GM23338 (cell line): Measurements from ENCODE around the gene ZDHHC6. TPM values are rescaled to one million over a fixed set of nuclear protein-coding genes. Genes with fewer than 3 reads are reported as not detected.

ENCODE experiments used
- ATAC-seq: fragments of 200-7000 bp; cut with Tn5 transposase; 3 replicates; pipeline ENCODE4 v1.9.1; 2020
- DNase-seq: peaks from one replicate; pipeline ENCODE4 v3.0.0-alpha.2; 2015; ENCODE audit warnings: low spot score
- H2AFZ ChIP-seq: fragments of 200-600 bp; sonication (generic); 2 replicates; pipeline ENCODE4 v1.8.0; 2016; ENCODE audit warnings: antibody characterized with exemption, mild to moderate bottlenecking, moderate library complexity
- H3F3A ChIP-seq: fragments of 200-600 bp; sonication (generic); replicated peaks from 2 replicates; pipeline ENCODE4 v1.8.0; 2017; ENCODE audit warnings: antibody characterized with exemption, mixed run types, low read depth
- H3K27ac ChIP-seq: fragments of 200-600 bp; sonication (generic); 2 replicates; pipeline ENCODE4 v1.6.1; 2016; ENCODE audit warnings: low read depth
- H3K27me3 ChIP-seq: fragments of 200-600 bp; sonication (generic); 2 replicates; pipeline ENCODE4 v1.8.0; 2016; ENCODE audit warnings: mild to moderate bottlenecking, mixed run types, moderate library complexity; ENCODE audit not compliant: insufficient read depth
- H3K36me3 ChIP-seq: fragments of 200-600 bp; sonication (generic); 2 replicates; pipeline ENCODE4 v1.8.0; 2016; ENCODE audit warnings: mild to moderate bottlenecking; ENCODE audit not compliant: insufficient read depth
- H3K4me1 ChIP-seq: fragments of 200-600 bp; sonication (generic); 2 replicates; pipeline ENCODE4 v1.8.0; 2016; ENCODE audit warnings: mild to moderate bottlenecking, moderate library complexity; ENCODE audit not compliant: insufficient read depth
- H3K4me2 ChIP-seq: fragments of 200-600 bp; sonication (generic); 2 replicates; pipeline ENCODE4 v1.7.1; 2017; ENCODE audit warnings: mixed run types
- H3K4me3 ChIP-seq: fragments of 200-600 bp; sonication (generic); 2 replicates; pipeline ENCODE4 v1.6.1; 2016; ENCODE audit warnings: mixed run types
- H3K79me2 ChIP-seq: fragments of 200-600 bp; sonication (generic); replicated peaks from 2 replicates; pipeline ENCODE4 v1.8.0; 2017; ENCODE audit warnings: mild to moderate bottlenecking; ENCODE audit not compliant: insufficient read depth
- H3K9me2 ChIP-seq: fragments of 200-600 bp; sonication (generic); 2 replicates; pipeline ENCODE4 v1.8.0; 2017; ENCODE audit not compliant: insufficient read depth
- H4K20me1 ChIP-seq: fragments of 200-600 bp; sonication (generic); replicated peaks from 2 replicates; pipeline ENCODE4 v1.8.0; 2017; ENCODE audit warnings: mild to moderate bottlenecking; ENCODE audit not compliant: insufficient read depth
- H3K27ac Mint-ChIP-seq: 2 replicates; pipeline ENCODE4 v1.8.0; 2020; ENCODE audit warnings: inconsistent platforms, mild to moderate bottlenecking, moderate library complexity, mixed read lengths
- H3K27me3 Mint-ChIP-seq: 3 replicates; pipeline ENCODE4 v1.8.0; 2022; ENCODE audit warnings: low read depth, mild to moderate bottlenecking, moderate library complexity, mixed read lengths, inconsistent platforms; ENCODE audit not compliant: insufficient read depth, poor library complexity
- H3K36me3 Mint-ChIP-seq: 3 replicates; pipeline ENCODE4 v1.8.0; 2021; ENCODE audit warnings: low read depth, mild to moderate bottlenecking, inconsistent platforms, moderate library complexity, mixed read lengths
- H3K4me1 Mint-ChIP-seq: 3 replicates; pipeline ENCODE4 v1.8.0; 2020; ENCODE audit warnings: mild to moderate bottlenecking, inconsistent platforms, mixed read lengths
- H3K4me3 Mint-ChIP-seq: 3 replicates; pipeline ENCODE4 v1.8.0; 2021; ENCODE audit warnings: moderate library complexity, mild to moderate bottlenecking, inconsistent platforms, mixed read lengths
- H3K9me3 Mint-ChIP-seq: 3 replicates; pipeline ENCODE4 v1.8.0; 2020; ENCODE audit warnings: moderate library complexity, mild to moderate bottlenecking, inconsistent platforms, mixed read lengths
- CREB1 ChIP-seq: fragments of 250-450 bp; sonication (Bioruptor Pico); IDR thresholded peaks from 2 replicates; pipeline ENCODE4 v1.5.0; 2020; ENCODE audit warnings: low read depth, mild to moderate bottlenecking, moderate library complexity
- CTCF ChIP-seq, 2 experiments: fragments of 200-600 bp in 1 of 2; sonication (generic) in 1 of 2; conservative IDR thresholded peaks; 2 replicates each; pipeline versions ENCODE4 v1.5.1 to v1.6.1; 2016 to 2017; ENCODE audit warnings: antibody characterized with exemption in 2 of 2, low read depth in 2 of 2, mild to moderate bottlenecking in 2 of 2, moderate library complexity in 1 of 2
- ETS1 ChIP-seq: IDR thresholded peaks from 2 replicates; pipeline ENCODE4 v1.6.1; 2016; ENCODE audit warnings: antibody characterized with exemption
- EZH2 ChIP-seq: fragments of 200-600 bp; sonication (generic); IDR thresholded peaks from one replicate; pipeline ENCODE4 v1.8.0; 2017; ENCODE audit warnings: antibody characterized with exemption, mild to moderate bottlenecking, low read depth; ENCODE audit not compliant: unreplicated experiment
- EZH2phosphoT487 ChIP-seq: fragments of 200-600 bp; sonication (generic); IDR thresholded peaks from one replicate; pipeline ENCODE4 v1.8.1; 2018; ENCODE audit warnings: antibody characterized with exemption; ENCODE audit not compliant: unreplicated experiment
- JUNB ChIP-seq: IDR thresholded peaks from one replicate; pipeline ENCODE4 v1.6.1; 2016; ENCODE audit warnings: antibody characterized with exemption; ENCODE audit not compliant: unreplicated experiment
- NANOG ChIP-seq: IDR thresholded peaks from 2 replicates; pipeline ENCODE4 v1.6.1; 2016; ENCODE audit warnings: antibody characterized with exemption, borderline replicate concordance
- POLR2AphosphoS5 ChIP-seq: IDR thresholded peaks from 2 replicates; pipeline ENCODE4 v1.6.1; 2016; ENCODE audit warnings: antibody characterized with exemption, low read depth
- REST ChIP-seq: IDR thresholded peaks from one replicate; pipeline ENCODE4 v1.6.1; 2018; ENCODE audit warnings: antibody characterized with exemption; ENCODE audit not compliant: unreplicated experiment
- STAT1 ChIP-seq: IDR thresholded peaks from one replicate; pipeline ENCODE4 v1.6.1; 2016; ENCODE audit warnings: antibody characterized with exemption; ENCODE audit not compliant: unreplicated experiment
- ZNF114 ChIP-seq: fragments of 250-450 bp; sonication (Bioruptor Pico); IDR thresholded peaks from 2 replicates; pipeline ENCODE4 v1.5.0; 2020; ENCODE audit warnings: mild to moderate bottlenecking, moderate library complexity
- ZNF331 ChIP-seq: fragments of 250-450 bp; sonication (Bioruptor Pico); IDR thresholded peaks from 2 replicates; pipeline ENCODE4 v1.5.0; 2020; ENCODE audit warnings: low read depth, mild to moderate bottlenecking, moderate library complexity
- ZNF462 ChIP-seq: fragments of 250-450 bp; sonication (Bioruptor Pico); IDR thresholded peaks from 2 replicates; pipeline ENCODE4 v1.5.0; 2020; ENCODE audit warnings: mild to moderate bottlenecking, moderate library complexity
- polyA plus RNA-seq: library from polyadenylated mRNA; unstranded; fragments of >200 nt; fragmentation: Nextera tagmentation; extraction: Ambion mirVana; gene quantifications from 2 replicates; pipeline ENCODE4 v1.2.1, GENCODE V29; 2016
- total RNA-seq: library from RNA; depleted of rRNA; stranded (reverse); fragments of >200 nt; shearing (Covaris generic); gene quantifications from 2 replicates; pipeline ENCODE4 v1.2.3, GENCODE V29; 2014

The ZDHHC6 gene
- total and polyA plus RNA-seq, 2 experiments from 2014 or later: 24.6 to 33.7 TPM

- ATAC-seq: no peak
- H3K9me3 Mint-ChIP-seq: no peaks in the 10 kb centered on the region
- TF ChIP-seq EZH2phosphoT487 (no peak), ZNF462 (CRISPR knock-in tag) (no peak), ETS1 (no peak), CREB1 (CRISPR knock-in tag) (no peak), REST (no peak), JUNB (no peak), CTCF (conservative IDR thresholded peaks at IDR 0.05; ENCODE audit: low read depth in 2 of 2) (no peak), ZNF114 (no peak), STAT1 (no peak), EZH2 (no peak), NANOG (no peak), ZNF331 (no peak), POLR2AphosphoS5 (no peak)
Measured at GRCh38 chr10:112492736-112493135, 46.0 kb upstream of the ZDHHC6 start.

More at GRCh38 chr10:112492736-112493135, 46.0 kb upstream of the ZDHHC6 start:
- H3K9me2 ChIP-seq: no peaks in the 10 kb centered on the region
- H3K27ac ChIP-seq: no peak overlapping the region
- no peaks in the 10 kb centered on the region for H3F3A ChIP-seq
- DNase-seq: no peak
- H3K36me3 ChIP-seq: no peaks in the 10 kb centered on the region
- 0 out of 2 replicates have a peak, but pooled peaks cover 11% of the 10 kb centered on the region for H3K79me2 ChIP-seq
- H3K4me3 ChIP-seq: no peak overlapping the region
- no peaks in the 10 kb centered on the region for H4K20me1 ChIP-seq
- Mint-ChIP-seq H3K4me3 (no peak overlapping the region), H3K4me1 (peaks cover 14% of the 10 kb centered on the region; the same call in 2 of the 3 replicates), H3K36me3 (no peaks in the 10 kb centered on the region), H3K27ac (no peak overlapping the region), H3K27me3 (no peaks in the 10 kb centered on the region)
- H3K4me2 ChIP-seq: no peak overlapping the region
- no peaks in the 10 kb centered on the region for H3K27me3 ChIP-seq
- H2AFZ ChIP-seq: no peak overlapping the region
- H3K4me1 ChIP-seq: peaks cover 10% of the 10 kb centered on the region; the same call in 1 of the 2 replicates
